Loucy (cell line): ENCODE measurements around the gene ZC3H10.

Experiments
- H2AFZ ChIP-seq: fragments of 200-600 bp; sonication (generic); 2 replicates; pipeline ENCODE4 v1.6.0; 2016; ENCODE audit warnings: antibody characterized with exemption, mild to moderate bottlenecking, low read length, moderate library complexity
- H3F3A ChIP-seq: fragments of 200-600 bp; 2 replicates; pipeline ENCODE4 v1.6.0; 2016; ENCODE audit warnings: antibody characterized with exemption, low read depth, mild to moderate bottlenecking
- H3K27me3 ChIP-seq: fragments of 200-600 bp; sonication (generic); 2 replicates; pipeline ENCODE4 v1.6.1; 2014; ENCODE audit warnings: low read length, mild to moderate bottlenecking; ENCODE audit not compliant: insufficient read depth, poor library complexity, severe bottlenecking
- H3K36me3 ChIP-seq: fragments of 200-600 bp; sonication (generic); 2 replicates; pipeline ENCODE4 v1.6.1; 2016; ENCODE audit warnings: low read length; ENCODE audit not compliant: insufficient read depth
- H3K4me1 ChIP-seq: fragments of 200-600 bp; sonication (generic); 2 replicates; pipeline ENCODE4 v1.5.1; 2014; ENCODE audit warnings: low read length, mild to moderate bottlenecking; ENCODE audit not compliant: insufficient read depth, poor library complexity, severe bottlenecking
- H3K4me2 ChIP-seq: fragments of 200-600 bp; sonication (generic); 2 replicates; pipeline ENCODE4 v1.6.0; 2014; ENCODE audit warnings: antibody characterized with exemption, low read length, low read depth, mild to moderate bottlenecking; ENCODE audit not compliant: poor library complexity, severe bottlenecking
- H3K4me3 ChIP-seq: fragments of 200-600 bp; sonication (generic); 2 replicates; pipeline ENCODE4 v1.5.1; 2014; ENCODE audit warnings: low read length, mild to moderate bottlenecking, mixed read lengths; ENCODE audit not compliant: poor library complexity, severe bottlenecking
- H3K79me2 ChIP-seq: fragments of 200-600 bp; sonication (generic); 2 replicates; pipeline ENCODE4 v1.6.1; 2014; ENCODE audit warnings: low read length; ENCODE audit not compliant: insufficient read depth
- H3K9ac ChIP-seq: fragments of 200-600 bp; sonication (generic); 2 replicates; pipeline ENCODE4 v1.6.0; 2014; ENCODE audit warnings: mild to moderate bottlenecking, low read depth, low read length, moderate library complexity; ENCODE audit not compliant: poor library complexity, severe bottlenecking
- H3K9me2 ChIP-seq: fragments of 200-600 bp; sonication (generic); replicated peaks from 2 replicates; pipeline ENCODE4 v1.6.1; 2016; ENCODE audit warnings: low read depth, low read length, mixed read lengths
- H3K9me3 ChIP-seq: fragments of 200-600 bp; sonication (generic); 2 replicates; pipeline ENCODE4 v1.6.1; 2014; ENCODE audit warnings: mild to moderate bottlenecking, antibody characterized with exemption, low read length, low read depth; ENCODE audit not compliant: insufficient read depth
- H4K20me1 ChIP-seq: fragments of 200-600 bp; sonication (generic); 2 replicates; pipeline ENCODE4 v1.6.0; 2014; ENCODE audit warnings: antibody characterized with exemption, low read length, mild to moderate bottlenecking; ENCODE audit not compliant: insufficient read depth, poor library complexity, severe bottlenecking
- EZH2phosphoT487 ChIP-seq: fragments of 200-600 bp; IDR thresholded peaks from 2 replicates; pipeline ENCODE4 v1.6.1; 2018; ENCODE audit warnings: antibody characterized with exemption, mild to moderate bottlenecking, moderate library complexity, borderline replicate concordance
- TF ChIP-seq, protein P1 (sequence below): fragments of 200-600 bp; sonication (generic); conservative IDR thresholded peaks from 2 replicates; pipeline ENCODE4 v1.5.1; 2014; ENCODE audit warnings: mild to moderate bottlenecking, antibody characterized with exemption, low read length

Gene ZC3H10

DNA sequence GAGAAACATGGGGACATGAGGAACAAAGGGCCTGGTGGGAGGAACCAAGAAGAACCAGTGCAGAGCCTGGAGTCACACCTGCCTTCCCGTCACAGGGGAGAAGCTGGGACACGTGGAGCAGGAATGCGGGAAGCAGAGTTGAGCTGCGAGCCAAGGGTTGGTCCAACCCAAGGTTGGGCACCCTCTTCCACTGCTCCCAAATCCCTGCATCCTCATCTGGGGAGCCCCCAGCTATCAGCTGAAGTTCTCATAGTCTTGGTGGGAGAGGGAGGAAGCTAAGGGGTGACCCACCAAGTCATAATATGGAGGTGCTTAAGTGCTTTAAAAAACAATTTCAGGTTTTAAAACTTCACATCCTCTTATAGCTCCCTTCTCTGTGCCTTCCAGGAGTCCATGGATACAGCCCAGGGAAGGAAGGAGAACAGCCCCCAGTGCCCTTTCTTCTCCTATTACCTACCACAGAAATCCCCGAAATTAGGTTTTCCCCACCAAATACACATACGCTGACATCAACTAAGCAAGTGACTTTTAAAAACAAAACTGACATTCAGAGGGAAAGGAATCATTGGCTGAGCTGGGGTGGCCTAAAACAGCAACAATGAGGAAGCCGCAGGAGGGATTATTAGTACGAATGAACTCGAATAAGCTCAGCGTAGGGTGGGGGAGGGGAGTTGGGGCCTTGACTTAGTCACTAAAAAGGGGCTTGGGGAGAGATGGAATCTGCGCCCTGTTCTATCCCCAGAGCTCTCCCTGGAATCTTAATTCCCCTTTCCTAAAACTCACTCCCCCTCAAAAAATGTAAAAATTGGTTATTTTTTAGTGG is 44.6 kb downstream of the ZC3H10 start:
- peaks cover 75% of the 10 kb centered on the region; the same call in 1 of the 2 replicates for H3K36me3 ChIP-seq
- no peaks in the 10 kb centered on the region for H3F3A ChIP-seq
- H3K9ac ChIP-seq, result no peak overlapping the region

GRCh38 chr12:56163533-56164344 is 45.7 kb downstream of the ZC3H10 start:
- no peak overlapping the region for H3K9ac ChIP-seq
- no peaks in the 10 kb centered on the region for H3K9me3 ChIP-seq
- H3K9me2 ChIP-seq, result no peaks in the 10 kb centered on the region
- H3K79me2 ChIP-seq, result peaks cover 34% of the 10 kb centered on the region
- H3K36me3 ChIP-seq, result peaks cover 81% of the 10 kb centered on the region; the same call in 1 of the 2 replicates
- no peak overlapping the region for H3K4me2 ChIP-seq
- peaks cover 40% of the 10 kb centered on the region for H4K20me1 ChIP-seq
- TF ChIP-seq, protein P1, sequence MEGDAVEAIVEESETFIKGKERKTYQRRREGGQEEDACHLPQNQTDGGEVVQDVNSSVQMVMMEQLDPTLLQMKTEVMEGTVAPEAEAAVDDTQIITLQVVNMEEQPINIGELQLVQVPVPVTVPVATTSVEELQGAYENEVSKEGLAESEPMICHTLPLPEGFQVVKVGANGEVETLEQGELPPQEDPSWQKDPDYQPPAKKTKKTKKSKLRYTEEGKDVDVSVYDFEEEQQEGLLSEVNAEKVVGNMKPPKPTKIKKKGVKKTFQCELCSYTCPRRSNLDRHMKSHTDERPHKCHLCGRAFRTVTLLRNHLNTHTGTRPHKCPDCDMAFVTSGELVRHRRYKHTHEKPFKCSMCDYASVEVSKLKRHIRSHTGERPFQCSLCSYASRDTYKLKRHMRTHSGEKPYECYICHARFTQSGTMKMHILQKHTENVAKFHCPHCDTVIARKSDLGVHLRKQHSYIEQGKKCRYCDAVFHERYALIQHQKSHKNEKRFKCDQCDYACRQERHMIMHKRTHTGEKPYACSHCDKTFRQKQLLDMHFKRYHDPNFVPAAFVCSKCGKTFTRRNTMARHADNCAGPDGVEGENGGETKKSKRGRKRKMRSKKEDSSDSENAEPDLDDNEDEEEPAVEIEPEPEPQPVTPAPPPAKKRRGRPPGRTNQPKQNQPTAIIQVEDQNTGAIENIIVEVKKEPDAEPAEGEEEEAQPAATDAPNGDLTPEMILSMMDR, result no peak
- TF ChIP-seq EZH2phosphoT487, result no peak
- no peaks in the 10 kb centered on the region for H3F3A ChIP-seq
- H3K27me3 ChIP-seq, result no peaks in the 10 kb centered on the region
- H3K4me3 ChIP-seq, result no peak overlapping the region
- no peak overlapping the region for H2AFZ ChIP-seq
- H3K4me1 ChIP-seq, result peaks cover 24% of the 10 kb centered on the region

More for the DNA sequence above, 44.6 kb downstream of the ZC3H10 start:
- no peak overlapping the region for H3K4me3 ChIP-seq
- no peaks in the 10 kb centered on the region for H3K9me3 ChIP-seq
- H4K20me1 ChIP-seq, result peaks cover 44% of the 10 kb centered on the region
- H3K27me3 ChIP-seq, result no peaks in the 10 kb centered on the region
- H3K79me2 ChIP-seq, result peaks cover 40% of the 10 kb centered on the region
- H3K9me2 ChIP-seq, result no peaks in the 10 kb centered on the region
- TF ChIP-seq, protein P1, result no peak
- no peak for TF ChIP-seq EZH2phosphoT487
- no peak overlapping the region for H2AFZ ChIP-seq
- no peak overlapping the region for H3K4me2 ChIP-seq
- peaks cover 25% of the 10 kb centered on the region for H3K4me1 ChIP-seq

GRCh38 chr12:56164345-56164729 is 46.3 kb downstream of the ZC3H10 start:
- Histone ChIP-seq H3F3A (no peaks in the 10 kb centered on the region), H4K20me1 (peaks cover 34% of the 10 kb centered on the region)

More at GRCh38 chr12:56164345-56164729, 46.3 kb downstream of the ZC3H10 start:
- no peak overlapping the region for H3K4me3 ChIP-seq
- no peak overlapping the region for H3K9ac ChIP-seq
- TF ChIP-seq, protein P1, result no peak
- TF ChIP-seq EZH2phosphoT487, result no peak
- H3K27me3 ChIP-seq, result no peaks in the 10 kb centered on the region
- peaks cover 18% of the 10 kb centered on the region for H3K4me1 ChIP-seq
- H3K9me2 ChIP-seq, result no peaks in the 10 kb centered on the region
- no peak overlapping the region for H3K4me2 ChIP-seq
- no peaks in the 10 kb centered on the region for H3K9me3 ChIP-seq
- peaks cover 85% of the 10 kb centered on the region; the same call in 1 of the 2 replicates for H3K36me3 ChIP-seq
- H2AFZ ChIP-seq, result no peak overlapping the region
- peaks cover 28% of the 10 kb centered on the region for H3K79me2 ChIP-seq
